Stimulated activated CD8-positive, alpha-beta memory T cell treated with anti-CD3 and anti-CD28 coated beads, Interleukin-15, amount 100 ng/mL, for 1 hour (primary cell): ENCODE measurements around the gene PAXX.
A peak's percentile ranks its signal among the peaks of the same experiment; 100 is the strongest.

Experiments used
- DNase-seq: peaks from one replicate; pipeline ENCODE4 v3.0.0-alpha.2; 2020; ENCODE audit warnings: low read depth

The PAXX gene

DNA sequence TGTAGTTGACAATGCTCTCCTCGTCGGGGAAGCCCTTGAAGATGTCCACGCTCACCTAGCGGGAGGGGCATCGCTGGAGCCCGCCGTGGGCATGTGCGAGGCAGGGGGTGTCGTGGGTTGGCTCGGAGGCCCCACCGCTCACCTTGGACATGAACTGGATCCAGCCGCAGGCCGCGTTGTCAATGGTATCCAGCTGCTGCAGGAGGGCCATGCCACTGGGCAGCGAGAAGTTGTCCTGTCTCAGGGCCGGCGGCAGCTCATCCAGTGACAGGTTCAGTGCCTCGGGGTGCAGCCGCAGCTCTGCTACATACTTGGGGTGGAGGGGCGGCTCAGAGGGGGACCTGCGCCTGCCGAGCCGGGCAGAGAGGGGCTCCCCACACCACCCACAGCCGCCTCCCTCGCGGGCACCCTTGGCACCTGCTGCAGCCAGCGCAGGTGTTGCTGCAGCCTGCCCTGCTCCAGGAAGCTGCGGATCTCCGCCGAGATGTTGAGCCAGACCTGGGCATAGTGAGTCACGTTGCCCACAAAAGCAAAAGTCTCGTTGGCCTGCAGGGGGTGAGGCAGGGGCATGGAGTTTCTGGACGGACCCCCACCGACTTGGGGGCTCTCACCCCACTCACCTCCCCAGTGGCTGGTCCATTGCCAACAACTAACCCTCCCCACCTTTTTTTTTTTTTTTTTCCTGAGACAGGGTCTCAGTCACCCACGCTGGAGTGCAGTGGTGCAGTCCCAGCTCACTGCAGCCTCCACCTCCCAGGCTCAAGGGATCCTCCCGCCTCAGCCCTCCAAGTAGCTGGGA is 26.7 kb downstream of the PAXX start:
- no peak for DNase-seq

DNA sequence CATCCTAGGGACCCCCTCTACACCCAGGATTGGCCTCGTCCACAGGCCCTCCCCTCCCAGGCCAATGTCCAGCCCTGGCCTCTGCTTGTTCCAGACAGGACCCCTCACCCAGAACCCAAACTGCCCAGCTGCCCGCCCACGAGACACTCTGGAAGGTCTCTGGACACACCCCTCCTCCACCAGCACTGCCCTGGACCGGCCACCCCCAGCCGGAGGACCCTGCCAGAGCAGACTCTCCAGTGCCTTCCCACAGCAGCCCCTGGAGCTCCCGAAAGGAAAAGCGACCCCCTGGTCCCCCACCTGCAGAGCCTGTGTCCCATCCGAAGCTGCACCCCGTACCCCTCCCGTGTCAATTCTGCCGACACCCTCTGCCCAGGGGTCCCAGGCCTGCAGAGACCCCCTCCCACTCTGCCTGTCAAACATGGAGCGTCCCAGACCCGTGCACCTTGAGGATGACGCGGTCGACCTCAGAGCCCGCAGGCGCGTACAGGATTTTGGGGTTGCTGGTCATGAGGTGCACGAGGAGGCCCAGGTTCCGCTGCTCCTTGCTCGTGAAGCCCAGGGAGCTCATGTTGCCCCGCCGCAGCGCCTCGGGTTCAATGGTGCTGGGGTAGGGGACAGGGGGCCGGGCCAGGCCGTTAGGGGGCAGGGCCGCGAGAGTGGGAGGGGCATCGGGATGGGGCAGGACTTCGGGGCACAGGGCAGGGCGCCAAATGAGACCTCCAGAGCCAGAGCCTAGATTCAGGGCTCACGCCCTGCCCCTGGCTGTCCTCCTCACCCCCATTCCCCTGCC is 27.9 kb downstream of the PAXX start:
- no peak for DNase-seq

DNA sequence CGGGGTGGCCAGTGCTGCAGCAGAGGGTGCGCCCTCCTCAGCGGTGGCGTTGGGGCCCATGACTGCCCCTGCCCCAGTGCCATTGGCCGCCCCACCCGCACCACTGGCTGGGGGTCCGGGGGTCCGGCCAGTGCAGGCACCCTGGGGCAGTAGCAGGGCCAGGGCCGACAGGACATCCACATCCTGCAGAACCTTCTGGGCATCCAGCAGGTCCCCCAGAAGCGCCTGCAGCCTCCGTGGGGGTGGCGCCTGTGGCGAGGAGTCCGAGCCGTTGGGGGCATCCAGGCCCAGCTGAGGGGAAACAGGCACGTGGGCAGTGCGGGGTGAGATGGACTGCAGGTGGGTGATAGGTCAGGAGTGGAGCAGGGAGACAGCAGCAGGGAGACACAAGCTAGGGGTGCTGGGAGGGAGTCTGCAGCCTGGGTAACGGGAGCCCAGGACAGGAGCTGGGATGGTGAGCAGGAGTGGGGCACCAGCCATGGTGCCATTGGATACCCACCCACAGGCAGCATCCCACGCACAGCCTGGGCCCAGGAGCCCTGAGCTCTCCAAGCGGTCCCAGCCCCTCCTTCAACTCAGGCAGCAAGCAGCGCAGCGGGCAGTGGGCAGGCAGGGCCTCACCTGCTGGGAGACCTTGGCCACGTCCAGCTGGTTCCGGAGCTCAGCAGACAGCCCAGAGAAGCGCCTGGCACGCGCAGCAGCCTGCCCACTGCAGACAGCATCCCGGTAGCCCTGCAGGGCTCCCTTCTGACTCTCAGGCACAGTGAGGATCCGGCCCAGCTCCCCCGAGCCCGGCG is 28.7 kb downstream of the PAXX start:
- no peak for DNase-seq

DNA sequence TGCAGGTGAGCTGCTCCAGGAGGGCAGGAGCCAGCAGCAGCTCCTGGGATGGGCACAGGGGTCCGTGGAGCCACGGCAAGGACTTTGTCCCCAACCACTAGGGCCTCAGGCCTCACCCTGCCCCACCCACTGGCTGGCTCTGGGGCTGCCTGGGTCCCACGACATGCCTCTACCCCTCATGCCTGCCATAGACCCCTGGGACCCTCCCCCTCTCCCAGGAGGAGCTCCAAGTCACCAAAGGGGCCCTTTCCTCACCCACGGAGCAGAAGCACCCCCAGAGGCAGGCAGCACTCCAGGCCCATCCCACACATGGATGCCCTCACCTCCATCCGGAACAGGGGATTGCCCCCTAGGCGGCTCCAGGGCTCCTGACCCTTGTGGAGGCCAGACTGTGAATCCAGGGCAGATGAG is 29.4 kb downstream of the PAXX start:
- no peak for DNase-seq

GRCh38 chr9:137021979-137022661 is 29.9 kb downstream of the PAXX start:
- peak; percentile 40 for DNase-seq

DNA sequence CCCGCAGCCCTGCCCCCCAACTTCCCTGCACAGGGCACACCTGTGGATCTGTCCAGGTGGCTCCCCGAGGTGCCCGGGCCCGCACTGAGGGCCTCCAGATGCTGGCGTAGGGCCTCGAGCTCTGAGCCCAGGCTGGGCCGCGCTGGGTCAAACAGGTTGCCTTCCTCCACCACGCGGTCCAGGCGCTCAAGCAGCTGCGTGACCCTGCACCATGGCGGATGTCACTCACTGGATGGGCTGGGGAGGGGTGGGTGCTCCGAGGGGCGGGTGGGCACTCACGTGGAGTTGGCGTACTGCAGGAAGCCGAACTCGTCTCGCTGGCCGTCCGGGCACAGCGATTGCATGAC is 30.4 kb downstream of the PAXX start:
- DNase-seq, result no peak

DNA sequence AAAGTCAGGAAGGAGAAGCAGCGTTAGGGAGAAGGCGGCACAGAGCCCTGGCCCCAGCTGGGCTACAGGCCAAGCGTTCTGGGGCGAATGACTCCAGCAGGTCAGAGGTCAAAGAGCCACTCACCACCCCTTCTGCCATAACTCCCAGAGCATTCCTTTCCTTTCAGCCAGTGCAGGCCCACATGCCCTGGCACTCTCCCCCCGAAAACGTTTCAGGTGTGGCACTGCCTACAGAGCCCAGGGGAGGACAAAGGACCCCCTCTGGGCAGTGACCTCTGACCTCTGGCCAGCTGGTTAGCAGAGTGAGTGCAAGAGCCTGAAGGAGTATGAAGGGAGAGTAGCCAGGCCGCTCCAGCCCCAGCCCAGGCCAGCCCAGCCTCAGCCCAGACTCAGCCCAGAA is 30.9 kb downstream of the PAXX start:
- DNase-seq, result no peak

- no peak for DNase-seq
These were observed 31.4 kb downstream of the PAXX start for GRCh38 chr9:137023583-137023991.

GRCh38 chr9:137025517-137025966 is 33.3 kb downstream of the PAXX start:
- no peak for DNase-seq

DNA sequence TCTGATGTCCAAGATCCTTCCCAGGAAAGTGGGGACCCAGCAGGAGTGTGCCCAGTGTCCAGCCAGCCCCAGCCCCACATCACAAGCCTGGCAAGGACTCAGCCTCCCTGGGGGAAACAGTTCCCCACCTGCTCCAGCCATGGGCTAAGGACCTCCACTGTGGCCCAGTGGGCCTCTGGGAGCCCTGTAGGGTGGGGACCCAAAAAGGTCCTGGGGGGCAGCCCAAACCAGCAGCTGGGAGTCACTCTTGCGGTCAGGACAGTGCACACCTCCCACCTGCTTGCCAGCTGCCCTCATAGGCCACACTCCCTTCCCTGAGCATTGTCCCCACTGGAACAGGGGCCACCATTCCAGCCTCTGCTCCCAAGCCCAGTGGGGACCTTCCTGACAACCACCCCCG is 34.2 kb downstream of the PAXX start:
- DNase-seq, result no peak

- DNase-seq, result no peak
These were observed 34.6 kb downstream of the PAXX start for GRCh38 chr9:137026828-137027227.

- no peak for DNase-seq
These were observed 35.4 kb downstream of the PAXX start, which contains the start of gene ABCA2 for GRCh38 chr9:137027369-137028262. ABCA2 (minus strand) TSS chr9:137028237; CDS start chr9:137028140, 97 bp downstream.

GRCh38 chr9:137028263-137029057 is 36.2 kb downstream of the PAXX start:
- DNase-seq, result no peak

DNA sequence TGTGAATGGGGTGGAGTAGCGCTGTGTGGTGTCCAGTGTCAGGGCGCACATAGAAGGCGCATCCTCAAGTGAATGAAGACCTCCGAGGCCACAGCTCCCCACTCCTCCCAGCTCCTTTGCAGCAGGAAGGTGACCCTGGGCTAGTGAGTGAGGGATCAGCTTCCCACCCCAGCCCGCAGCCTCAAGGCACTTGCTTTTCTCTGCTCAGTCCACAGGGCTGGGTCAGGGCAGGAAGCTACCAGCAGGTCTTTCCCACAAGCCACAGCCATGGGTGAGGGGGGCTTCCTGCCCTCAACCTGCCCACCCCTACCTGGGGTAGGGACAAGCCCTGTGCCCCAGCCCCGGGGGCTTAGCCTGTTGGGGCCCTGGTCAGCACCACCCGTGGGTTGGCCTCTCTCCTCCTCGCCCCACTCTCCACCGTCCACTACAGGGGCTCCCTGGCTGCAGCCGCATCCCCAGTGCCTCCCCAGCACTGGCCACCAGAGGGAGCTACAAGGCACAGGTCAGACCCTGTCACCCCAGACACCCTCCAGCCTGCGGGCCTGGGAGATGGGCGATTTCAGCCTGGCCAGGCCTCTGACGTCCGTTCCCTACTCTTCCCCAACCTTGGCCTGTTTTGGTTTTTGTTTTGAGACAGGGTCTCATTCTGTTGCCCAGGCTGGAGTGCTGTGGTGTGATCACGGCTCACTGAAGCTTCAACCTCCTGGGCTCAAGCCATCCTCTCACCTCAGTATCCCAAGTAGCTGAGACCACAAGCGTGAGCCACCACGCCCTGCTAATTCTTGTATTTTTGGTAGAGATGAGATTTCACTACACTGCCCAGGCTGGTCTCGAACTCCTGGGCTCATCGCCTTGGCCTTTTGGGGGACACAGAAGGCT is 37.1 kb downstream of the PAXX start:
- peak; percentile 50 for DNase-seq

DNA sequence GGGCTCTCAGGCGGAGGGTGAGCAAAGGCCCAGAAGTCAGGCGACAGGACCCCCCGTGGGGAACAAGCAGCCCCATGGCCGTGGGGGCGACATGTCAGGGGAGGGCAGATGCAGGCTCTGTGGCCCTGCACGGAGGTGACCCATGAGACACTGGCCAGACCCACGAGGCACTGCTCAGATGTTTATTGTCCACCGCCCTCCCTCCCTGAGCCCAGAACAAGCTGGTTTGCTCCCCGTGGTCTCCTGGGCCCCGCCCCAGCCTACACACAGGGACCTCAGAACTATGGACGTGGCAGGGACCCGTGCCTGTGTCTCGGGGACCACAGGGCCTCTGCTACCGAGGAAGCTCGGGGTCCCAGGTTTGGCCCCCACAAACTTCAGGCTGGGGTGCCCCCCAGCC is 37.8 kb downstream of the PAXX start:
- no peak for DNase-seq

DNA sequence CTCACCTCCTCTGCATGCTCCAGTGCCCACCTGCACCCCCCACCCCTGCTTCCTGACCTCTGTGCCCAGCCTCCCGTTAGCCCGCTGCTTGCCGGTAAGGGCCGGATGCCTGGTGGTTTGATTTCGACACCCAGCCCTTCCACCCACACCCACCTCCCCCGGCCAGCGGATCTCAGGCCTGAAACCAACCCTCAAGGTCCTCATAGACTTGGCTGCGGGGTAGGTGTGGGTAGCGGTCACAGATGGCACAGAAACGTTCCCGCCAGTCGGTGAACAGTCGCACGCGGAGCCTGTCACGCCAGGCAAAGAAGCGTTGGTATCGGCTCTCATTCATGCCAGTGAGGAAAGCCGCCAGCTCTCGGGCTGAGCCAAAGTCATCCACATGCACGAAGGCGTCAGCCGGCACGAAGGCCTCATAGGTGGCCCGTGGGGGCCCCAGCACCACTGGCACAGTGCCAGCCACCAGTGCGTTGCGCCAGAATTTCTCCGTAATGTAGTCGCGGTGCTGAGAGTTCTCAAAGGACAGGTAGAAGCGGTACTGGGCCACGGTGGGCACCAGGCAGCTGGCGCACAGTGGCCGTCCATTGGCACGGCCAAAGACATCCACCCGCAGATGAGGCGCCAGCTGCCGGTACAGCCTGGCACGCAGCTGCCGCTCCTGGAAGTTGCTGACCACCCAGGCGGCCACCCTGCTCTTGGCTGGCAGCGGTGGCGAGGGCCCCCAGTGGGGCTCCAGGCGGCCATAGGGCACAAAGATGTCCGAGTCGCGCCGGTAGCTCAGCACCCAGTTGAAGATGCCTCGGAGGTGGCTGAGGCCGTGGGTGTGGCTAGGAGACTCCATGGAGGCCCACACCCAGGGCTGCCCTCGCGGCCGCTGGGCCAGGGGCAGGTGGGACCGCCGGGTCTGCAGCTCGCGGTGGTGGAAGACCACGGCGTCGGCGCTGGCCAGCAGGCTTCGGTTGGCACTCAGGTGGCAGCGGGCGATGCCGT is 38.6 kb downstream of the PAXX start:
- no peak for DNase-seq

- no peak for DNase-seq
These were observed 39.9 kb downstream of the PAXX start, which contains the start of gene FUT7 for GRCh38 chr9:137031904-137032640. FUT7 (minus strand) TSS chr9:137032088; CDS start chr9:137031991, 97 bp downstream.
